Loucy (cell line): ENCODE results near the gene SHISA6.

ENCODE experiments used
- CTCF ChIP-seq: fragments of 200-600 bp; sonication (generic); conservative IDR thresholded peaks from 2 replicates; pipeline ENCODE4 v1.5.1; 2014; ENCODE audit warnings: mild to moderate bottlenecking, antibody characterized with exemption, low read length
- EZH2phosphoT487 ChIP-seq: fragments of 200-600 bp; IDR thresholded peaks from 2 replicates; pipeline ENCODE4 v1.6.1; 2018; ENCODE audit warnings: antibody characterized with exemption, mild to moderate bottlenecking, moderate library complexity, borderline replicate concordance

- TF ChIP-seq CTCF = no peak
- no peak for TF ChIP-seq EZH2phosphoT487
Observed at GRCh38 chr17:11503308-11504035, 262.5 kb downstream of the SHISA6 start.
